Gastroesophageal sphincter (tissue), 3 donors: ENCODE measurements around the gene SLC41A2.

Experiments used
- CTCF ChIP-seq, 4 experiments: fragments of 200-600 bp in 2 of 4; fragments of 450-650 bp in 2 of 4; sonication (generic) in 1 of 4; IDR thresholded peaks; one replicate each; pipeline ENCODE4 v1.5.1; 2017 to 2019; ENCODE audit warnings: antibody characterized with exemption in 4 of 4, mild to moderate bottlenecking in 2 of 4, moderate library complexity in 2 of 4
- POLR2AphosphoS5 ChIP-seq: sonication (generic); formaldehyde crosslinking; IDR thresholded peaks from one replicate; pipeline ENCODE4 v1.6.1; 2017; ENCODE audit warnings: antibody characterized with exemption

GRCh38 chr12:104958001-104958804 is at the start of gene SLC41A2:
- TF ChIP-seq CTCF (IDR thresholded peaks at IDR 0.05) = peak in 2 of 4 experiments; percentile 45 to 57
- TF ChIP-seq POLR2AphosphoS5 = peak; percentile 55
